Endothelial cell of umbilical vein (primary cell): ENCODE measurements around the gene BABAM1. TPM values are rescaled to one million over a fixed set of nuclear protein-coding genes. Genes with fewer than 3 reads are reported as not detected.

Experiments
- BruUV-seq: library from RNA; stranded (reverse); fragments of 400-500 nt; replicated peaks from 2 replicates; lab custom pipeline; 2021; lab: Mats Ljungman, UMichigan
- CTCF ChIA-PET: fragments of 300-600, 350-600 bp; sonication (Branson Sonifier 250); formaldehyde crosslinking; loops from one replicate; lab custom pipeline; 2021; ENCODE audit warnings: antibody characterized with exemption, inconsistent platforms; lab: Charles Lee
- POLR2A ChIA-PET: fragments of 300-600, 350-600 bp; sonication (Branson Sonifier 250); formaldehyde crosslinking; loops from one replicate; lab custom pipeline; 2021; ENCODE audit warnings: antibody characterized with exemption, inconsistent platforms; lab: Charles Lee
- DNase-seq: peaks from one replicate; pipeline ENCODE4 v3.0.0-alpha.2; 2011; ENCODE audit warnings: low read depth, low spot score
- FAIRE-seq: peaks from 2 replicates; lab custom pipeline; 2011; peaks lifted over from hg19 to GRCh38; lab: Jason Lieb, UNC
- H2AFZ ChIP-seq: 2 replicates; pipeline ENCODE4 v1.6.0; 2012; ENCODE audit warnings: low read depth, low read length, control low read depth, inconsistent platforms
- H3K27ac ChIP-seq: 2 replicates; pipeline ENCODE4 v1.5.1; 2011; ENCODE audit warnings: low read depth, mild to moderate bottlenecking, control low read depth, low read length, moderate library complexity; ENCODE audit not compliant: insufficient read depth
- H3K27me3 ChIP-seq, 2 experiments: 2 replicates each; pipeline versions ENCODE4 v1.6.0 to v1.6.1; 2011; ENCODE audit warnings: low read length in 2 of 2, mixed read lengths in 1 of 2; ENCODE audit not compliant: control insufficient read depth in 2 of 2, insufficient read depth in 2 of 2
- H3K36me3 ChIP-seq, 2 experiments: 2 replicates in 1 of 2; 3 replicates in 1 of 2; pipeline ENCODE4 v1.5.1; 2011; ENCODE audit warnings: low read length in 2 of 2, mild to moderate bottlenecking in 1 of 2, moderate library complexity in 1 of 2; ENCODE audit not compliant: control insufficient read depth in 2 of 2, insufficient read depth in 2 of 2; ENCODE audit errors: extremely low read depth in 1 of 2
- H3K4me1 ChIP-seq: 3 replicates; pipeline ENCODE4 v1.5.1; 2011; ENCODE audit warnings: mild to moderate bottlenecking, low read length; ENCODE audit not compliant: control insufficient read depth, insufficient read depth; ENCODE audit errors: extremely low read depth
- H3K4me2 ChIP-seq: 2 replicates; pipeline ENCODE4 v1.6.1; 2011; ENCODE audit warnings: low read length, control low read depth, mixed read lengths; ENCODE audit not compliant: insufficient read depth
- H3K4me3 ChIP-seq, 3 experiments: fragments of 200-600 bp in 1 of 3; sonication (generic), shearing (Covaris generic) in 1 of 3; replicated peaks in 1 of 3; 2 replicates each; pipeline ENCODE4 v1.5.1; 2011 to 2016; ENCODE audit warnings: control low read depth in 3 of 3, low read length in 3 of 3, mild to moderate bottlenecking in 2 of 3, inconsistent platforms in 1 of 3, low read depth in 1 of 3, moderate library complexity in 1 of 3; ENCODE audit not compliant: insufficient read depth in 1 of 3
- H3K79me2 ChIP-seq: 2 replicates; pipeline ENCODE4 v1.6.0; 2012; ENCODE audit warnings: low read length, inconsistent platforms; ENCODE audit not compliant: control insufficient read depth, insufficient read depth
- H3K9ac ChIP-seq: replicated peaks from 2 replicates; pipeline ENCODE3; 2011; ENCODE audit warnings: low read length, control low read depth; ENCODE audit not compliant: insufficient read depth; ENCODE audit errors: extremely low read depth
- H3K9me1 ChIP-seq: replicated peaks from 3 replicates; pipeline ENCODE4 v1.6.0; 2011; ENCODE audit warnings: mild to moderate bottlenecking, low read length; ENCODE audit not compliant: control insufficient read depth, insufficient read depth; ENCODE audit errors: extremely low read depth
- H3K9me3 ChIP-seq: replicated peaks from 2 replicates; pipeline ENCODE4 v1.5.1; 2012; ENCODE audit warnings: low read length, inconsistent platforms; ENCODE audit not compliant: control insufficient read depth, insufficient read depth
- H4K20me1 ChIP-seq: replicated peaks from 2 replicates; pipeline ENCODE3; 2011; ENCODE audit warnings: mild to moderate bottlenecking, low read length; ENCODE audit not compliant: control insufficient read depth, insufficient read depth; ENCODE audit errors: extremely low read depth
- CTCF ChIP-seq, 2 donors: IDR thresholded peaks; 1 replicate in 1 of 2; 2 replicates in 1 of 2; pipeline ENCODE4 v1.5.1; 2011; ENCODE audit warnings: low read length in 2 of 2, mild to moderate bottlenecking in 2 of 2, moderate library complexity in 2 of 2, control low read depth in 1 of 2, inconsistent platforms in 1 of 2, low read depth in 1 of 2; ENCODE audit not compliant: insufficient read depth in 1 of 2; ENCODE audit errors: extremely low read depth in 1 of 2
- EZH2 ChIP-seq: IDR thresholded peaks from 2 replicates; pipeline ENCODE4 v1.6.1; 2012; ENCODE audit warnings: borderline replicate concordance, low read depth, mild to moderate bottlenecking, moderate library complexity, low read length, inconsistent platforms; ENCODE audit not compliant: severe bottlenecking
- FOS ChIP-seq: IDR thresholded peaks from 2 replicates; pipeline ENCODE4 v1.6.1; 2011; ENCODE audit warnings: mild to moderate bottlenecking, low read length, moderate library complexity, borderline replicate concordance; ENCODE audit not compliant: insufficient read depth
- GATA2 ChIP-seq: IDR thresholded peaks from 2 replicates; pipeline ENCODE4 v1.7.0; 2011; ENCODE audit warnings: low read depth, mild to moderate bottlenecking, moderate library complexity, mixed read lengths, low read length; ENCODE audit not compliant: insufficient read length, insufficient read depth
- JUN ChIP-seq: IDR thresholded peaks from 2 replicates; pipeline ENCODE4 v1.6.1; 2011; ENCODE audit warnings: borderline replicate concordance, low read depth; ENCODE audit not compliant: insufficient read length, insufficient read depth
- MAX ChIP-seq: IDR thresholded peaks from 2 replicates; pipeline ENCODE4 v1.6.1; 2011; ENCODE audit not compliant: insufficient read depth, insufficient read length
- MYC ChIP-seq: IDR thresholded peaks from one replicate; pipeline ENCODE4 v1.6.1; 2011; ENCODE audit warnings: mild to moderate bottlenecking, low read depth, low read length
- POLR2A ChIP-seq: IDR thresholded peaks from 2 replicates; pipeline ENCODE4 v1.6.1; 2012; ENCODE audit warnings: low read depth, mild to moderate bottlenecking, control low read depth, low read length
- POLR2AphosphoS5 ChIP-seq: IDR thresholded peaks from 2 replicates; pipeline ENCODE4 v1.6.1; 2012; ENCODE audit warnings: low read depth, mild to moderate bottlenecking, control low read depth, low read length, moderate library complexity; ENCODE audit not compliant: insufficient read depth
- dilution Hi-C: fragments of 300-500 bp; cut with MboI; formaldehyde crosslinking; loops from one replicate; pipeline ENCODE4 v1.15.0; 2019; ENCODE audit warnings: low sequenced_read_pairs; ENCODE audit not compliant: extremely low pct_ligation_motif_present
- intact Hi-C: fragments of 100-400 bp; cut with micrococcal nuclease; formaldehyde crosslinking; loops from one replicate; pipeline ENCODE4 v1.10.0; 2022
- polyA plus RNA-seq, 4 experiments: library from polyadenylated mRNA; depleted of rRNA in 3 of 4; stranded (reverse) in 3 of 4; unstranded in 1 of 4; fragments of >200 nt; gene quantifications; 2 replicates each; pipeline versions ENCODE4 v1.2.1 to v1.2.3, GENCODE V29; 2011 to 2012; ENCODE audit warnings: missing spikeins in 1 of 4
- total RNA-seq: library from RNA; stranded (reverse); gene quantifications from 2 replicates; pipeline ENCODE4 v1.2.3, GENCODE V29; 2021

BABAM1 gene
- total and polyA plus RNA-seq, 2 donors (not counting 3 experiments of a cell fraction or from before 2014, with no cell fraction given): 118 to 140 TPM

- CTCF ChIA-PET: no interaction called here
- intact Hi-C loops: no loop called here
Observed at GRCh38 chr19:17256130-17256529, 11.1 kb upstream of the BABAM1 start.

More at GRCh38 chr19:17256130-17256529, 11.1 kb upstream of the BABAM1 start:
- DNase-seq (no peak), FAIRE-seq (no peak)
- Histone ChIP-seq H3K4me2 (no peak overlapping the region), H3K27me3 (no peaks in the 10 kb centered on the region), H3K4me3 (no peak overlapping the region), H3K9me1 (no peaks in the 10 kb centered on the region), H3K79me2 (no peaks in the 10 kb centered on the region), H3K4me1 (no peaks in the 10 kb centered on the region), H3K9me3 (no peaks in the 10 kb centered on the region), H3K27ac (no peak overlapping the region), H3K9ac (no peak overlapping the region), H2AFZ (no peak overlapping the region), H3K36me3 (peaks cover 0 to 34% of the 10 kb centered on the region in 2 experiments), H4K20me1 (no peaks in the 10 kb centered on the region)
- POLR2A ChIA-PET: no interaction called here
- BruUV-seq: no TSS peak
- dilution Hi-C loops: no loop called here
- TF ChIP-seq MYC (no peak), CTCF (IDR thresholded peaks at IDR 0.05; ENCODE audit: extremely low read depth in 1 of 2, insufficient read depth in 1 of 2, low read depth in 1 of 2, low read length in 2 of 2) (no peak), POLR2AphosphoS5 (no peak), MAX (no peak), JUN (no peak), GATA2 (no peak), EZH2 (no peak), POLR2A (no peak), FOS (no peak)
